ENCODE data around the gene ITGAV. TPM values are rescaled to one million over a fixed set of nuclear protein-coding genes. Genes with fewer than 3 reads are reported as not detected.

Gene ITGAV
- total RNA-seq, 2 donors from 2014 or later, result 63.7 to 79.7 TPM

GRCh38 chr2:186721956-186722355, 132.1 kb downstream of the ITGAV start:
- no peaks in the 10 kb centered on the region for H3K27me3 Mint-ChIP-seq (ENCODE audit: insufficient read depth)
- no peak overlapping the region for H3K27ac Mint-ChIP-seq
- H3K4me1 Mint-ChIP-seq, result peaks cover 4% of the 10 kb centered on the region
- TF ChIP-seq, protein P1, sequence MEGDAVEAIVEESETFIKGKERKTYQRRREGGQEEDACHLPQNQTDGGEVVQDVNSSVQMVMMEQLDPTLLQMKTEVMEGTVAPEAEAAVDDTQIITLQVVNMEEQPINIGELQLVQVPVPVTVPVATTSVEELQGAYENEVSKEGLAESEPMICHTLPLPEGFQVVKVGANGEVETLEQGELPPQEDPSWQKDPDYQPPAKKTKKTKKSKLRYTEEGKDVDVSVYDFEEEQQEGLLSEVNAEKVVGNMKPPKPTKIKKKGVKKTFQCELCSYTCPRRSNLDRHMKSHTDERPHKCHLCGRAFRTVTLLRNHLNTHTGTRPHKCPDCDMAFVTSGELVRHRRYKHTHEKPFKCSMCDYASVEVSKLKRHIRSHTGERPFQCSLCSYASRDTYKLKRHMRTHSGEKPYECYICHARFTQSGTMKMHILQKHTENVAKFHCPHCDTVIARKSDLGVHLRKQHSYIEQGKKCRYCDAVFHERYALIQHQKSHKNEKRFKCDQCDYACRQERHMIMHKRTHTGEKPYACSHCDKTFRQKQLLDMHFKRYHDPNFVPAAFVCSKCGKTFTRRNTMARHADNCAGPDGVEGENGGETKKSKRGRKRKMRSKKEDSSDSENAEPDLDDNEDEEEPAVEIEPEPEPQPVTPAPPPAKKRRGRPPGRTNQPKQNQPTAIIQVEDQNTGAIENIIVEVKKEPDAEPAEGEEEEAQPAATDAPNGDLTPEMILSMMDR (conservative IDR thresholded peaks at IDR 0.05), result no peak
- Histone ChIP-seq H3K9me3 (ENCODE audit: control insufficient read depth, low read length) (no peaks in the 10 kb centered on the region), H3K9ac (ENCODE audit: extremely low read depth, low read length, poor library complexity, severe bottlenecking) (no peak overlapping the region), H3K4me3 (ENCODE audit: low read length) (no peak overlapping the region), H3K4me1 (ENCODE audit: control insufficient read depth, insufficient read depth, low read length) (no peaks in the 10 kb centered on the region), H3K27me3 (ENCODE audit: control insufficient read depth, insufficient read depth, low read length, poor library complexity, severe bottlenecking) (no peaks in the 10 kb centered on the region), H3K36me3 (ENCODE audit: control insufficient read depth, insufficient read depth, low read length) (no peaks in the 10 kb centered on the region), H3K27ac (ENCODE audit: low read depth, low read length) (no peak overlapping the region)
- H3K4me3 Mint-ChIP-seq, result no peak overlapping the region
- H3K36me3 Mint-ChIP-seq (ENCODE audit: low read depth), result peaks cover 3% of the 10 kb centered on the region
- DNase-seq, result no peak
- no peaks in the 10 kb centered on the region for H3K9me3 Mint-ChIP-seq

DNA sequence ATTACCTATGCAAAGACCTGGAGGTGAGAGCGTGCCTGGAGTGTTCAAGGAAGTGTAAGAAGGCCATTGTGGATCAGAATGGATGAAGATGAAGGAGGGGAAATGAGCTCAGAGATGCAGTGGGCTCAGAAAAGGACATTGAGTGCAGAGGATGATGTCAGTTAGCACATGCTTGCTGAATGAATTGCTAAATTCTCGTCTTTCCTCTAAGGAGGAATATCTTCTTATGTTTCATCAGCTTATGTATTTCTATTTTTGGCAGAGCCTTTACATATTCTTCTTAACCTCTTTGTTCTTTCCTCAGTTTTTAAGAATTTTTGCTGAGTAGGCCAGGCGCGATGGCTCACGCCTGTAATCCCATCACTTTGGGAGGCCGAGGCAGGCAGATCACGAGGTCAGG, 134.9 kb downstream of the ITGAV start:
- H3K9ac ChIP-seq (ENCODE audit: extremely low read depth, low read length, poor library complexity, severe bottlenecking), result no peak overlapping the region
- H3K27me3 ChIP-seq (ENCODE audit: control insufficient read depth, insufficient read depth, low read length, poor library complexity, severe bottlenecking), result no peaks in the 10 kb centered on the region
- H3K9me3 Mint-ChIP-seq, result no peaks in the 10 kb centered on the region
- no peaks in the 10 kb centered on the region for H3K9me3 ChIP-seq (ENCODE audit: control insufficient read depth, low read length)
- TF ChIP-seq, protein P1 (conservative IDR thresholded peaks at IDR 0.05), result no peak
- WGBS, 2 experiments (ENCODE audit: insufficient coverage in 1 of 2, insufficient read length in 1 of 2), result 89 to 96% methylated on average over 6 to 7 of the region's 7 CpGs
- no peak overlapping the region for H3K4me3 Mint-ChIP-seq
- H3K4me1 ChIP-seq (ENCODE audit: control insufficient read depth, insufficient read depth, low read length), result no peaks in the 10 kb centered on the region
- DNase-seq, result no peak
- no peak overlapping the region for H3K27ac ChIP-seq (ENCODE audit: low read depth, low read length)
- H3K27ac Mint-ChIP-seq, result no peak overlapping the region
- no peak overlapping the region for H3K4me3 ChIP-seq (ENCODE audit: low read length)
- H3K27me3 Mint-ChIP-seq (ENCODE audit: insufficient read depth), result no peaks in the 10 kb centered on the region
- H3K36me3 Mint-ChIP-seq (ENCODE audit: low read depth), result peaks cover 3% of the 10 kb centered on the region
- H3K4me1 Mint-ChIP-seq, result no peaks in the 10 kb centered on the region
- no peaks in the 10 kb centered on the region for H3K36me3 ChIP-seq (ENCODE audit: control insufficient read depth, insufficient read depth, low read length)

DNA sequence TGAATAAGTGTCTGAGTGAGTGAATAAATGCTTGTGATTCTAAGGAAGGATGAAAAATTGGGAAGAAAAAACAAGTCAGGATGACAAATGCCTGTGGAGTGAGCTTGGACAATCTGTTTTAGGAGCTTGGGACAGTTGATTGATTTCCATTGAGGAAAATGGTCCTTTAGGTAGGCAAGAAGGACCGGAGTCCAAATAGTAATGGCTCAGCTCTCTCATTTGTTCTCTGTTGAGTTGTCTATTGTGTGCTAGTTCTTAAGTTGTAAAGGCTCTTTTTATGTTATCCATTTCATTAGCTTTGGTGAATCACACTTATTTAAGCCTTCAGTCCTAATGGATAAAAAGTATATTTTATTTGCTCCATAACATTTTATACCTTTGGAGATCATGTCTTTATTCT, 135.9 kb downstream of the ITGAV start:
- Histone ChIP-seq H3K4me3 (ENCODE audit: low read length) (no peak overlapping the region), H3K27ac (ENCODE audit: low read depth, low read length) (no peak overlapping the region), H3K36me3 (ENCODE audit: control insufficient read depth, insufficient read depth, low read length) (no peaks in the 10 kb centered on the region), H3K27me3 (ENCODE audit: control insufficient read depth, insufficient read depth, low read length, poor library complexity, severe bottlenecking) (no peaks in the 10 kb centered on the region), H3K4me1 (ENCODE audit: control insufficient read depth, insufficient read depth, low read length) (no peaks in the 10 kb centered on the region), H3K9me3 (ENCODE audit: control insufficient read depth, low read length) (peaks cover 3% of the 10 kb centered on the region), H3K9ac (ENCODE audit: extremely low read depth, low read length, poor library complexity, severe bottlenecking) (no peak overlapping the region)
- Mint-ChIP-seq H3K4me3 (no peak overlapping the region), H3K27ac (no peak overlapping the region), H3K9me3 (peaks cover 3% of the 10 kb centered on the region), H3K4me1 (no peaks in the 10 kb centered on the region), H3K36me3 (ENCODE audit: low read depth) (peaks cover 3% of the 10 kb centered on the region), H3K27me3 (ENCODE audit: insufficient read depth) (no peaks in the 10 kb centered on the region)
- TF ChIP-seq, protein P1 (conservative IDR thresholded peaks at IDR 0.05), result no peak
- no peak for DNase-seq
- WGBS, 2 experiments (ENCODE audit: insufficient coverage in 1 of 2, insufficient read length in 1 of 2), result 91% methylated on average over 1 of the region's 1 CpG; no CpG with 5 or more reads in 1 of the 2 experiments
